A549 treated with AZD9567 at 1 μM for 4 hours (cell line): ENCODE results near the gene PIRT. TPM values are rescaled to one million over a fixed set of nuclear protein-coding genes. Genes with fewer than 3 reads are reported as not detected.

Experiments
- total RNA-seq: library from RNA; stranded (reverse); fragments of 200-300 nt; extraction: Qiagen RNA extraction; gene quantifications from 5 replicates; pipeline ENCODE4 v1.2.3, GENCODE V29; 2022; ENCODE audit not compliant: insufficient read depth

Gene PIRT
- total RNA-seq, result not detected in 5 replicates

GRCh38 chr17:10837921-10838320 is at the start of gene PIRT:
PIRT (minus strand) TSS chr17:10838087; CDS start chr17:10825645, 12,442 bp downstream.

GRCh38 chr17:10803830-10804475 is 33.9 kb downstream of the PIRT start, which contains the start of gene TMEM238L:
TMEM238L (minus strand) TSS chr17:10804099; CDS start chr17:10803963, 136 bp downstream.

Other genes starting within 250 kb of the PIRT start
- gene MYH3, start 180.8 kb downstream of the PIRT start, total RNA-seq, result 0.31 to 1.7 TPM (median 0.70 TPM) in 5 replicates
- gene SCO1, start 140.6 kb downstream of the PIRT start, total RNA-seq, result 49.9 to 63.0 TPM (median 58.9 TPM) in 5 replicates
- 8.0 to 11.8 TPM (median 9.6 TPM) in 5 replicates for gene ADPRM, start 140.5 kb downstream of the PIRT start, total RNA-seq
- 2.4 to 3.0 TPM (median 2.7 TPM) in 4 of 5 replicates, not detected in the other for gene TMEM220, start 108.1 kb downstream of the PIRT start, total RNA-seq
- gene TMEM238L, start 34.0 kb downstream of the PIRT start, total RNA-seq, result not detected in 5 replicates